ENCODE results near the gene NOB1.

Gene NOB1

GRCh38 chr16:69727916-69728270 is 26.8 kb downstream of the NOB1 start:
- TF ChIP-seq, protein P1, sequence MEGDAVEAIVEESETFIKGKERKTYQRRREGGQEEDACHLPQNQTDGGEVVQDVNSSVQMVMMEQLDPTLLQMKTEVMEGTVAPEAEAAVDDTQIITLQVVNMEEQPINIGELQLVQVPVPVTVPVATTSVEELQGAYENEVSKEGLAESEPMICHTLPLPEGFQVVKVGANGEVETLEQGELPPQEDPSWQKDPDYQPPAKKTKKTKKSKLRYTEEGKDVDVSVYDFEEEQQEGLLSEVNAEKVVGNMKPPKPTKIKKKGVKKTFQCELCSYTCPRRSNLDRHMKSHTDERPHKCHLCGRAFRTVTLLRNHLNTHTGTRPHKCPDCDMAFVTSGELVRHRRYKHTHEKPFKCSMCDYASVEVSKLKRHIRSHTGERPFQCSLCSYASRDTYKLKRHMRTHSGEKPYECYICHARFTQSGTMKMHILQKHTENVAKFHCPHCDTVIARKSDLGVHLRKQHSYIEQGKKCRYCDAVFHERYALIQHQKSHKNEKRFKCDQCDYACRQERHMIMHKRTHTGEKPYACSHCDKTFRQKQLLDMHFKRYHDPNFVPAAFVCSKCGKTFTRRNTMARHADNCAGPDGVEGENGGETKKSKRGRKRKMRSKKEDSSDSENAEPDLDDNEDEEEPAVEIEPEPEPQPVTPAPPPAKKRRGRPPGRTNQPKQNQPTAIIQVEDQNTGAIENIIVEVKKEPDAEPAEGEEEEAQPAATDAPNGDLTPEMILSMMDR (IDR thresholded peaks at IDR 0.05; ENCODE audit: control insufficient read depth, extremely low read depth, insufficient read depth): no peak
- DNase-seq (ENCODE audit: low read depth): no peak
- no peak overlapping the region for H3K4me3 ChIP-seq (ENCODE audit: low read depth, low read length)

DNA sequence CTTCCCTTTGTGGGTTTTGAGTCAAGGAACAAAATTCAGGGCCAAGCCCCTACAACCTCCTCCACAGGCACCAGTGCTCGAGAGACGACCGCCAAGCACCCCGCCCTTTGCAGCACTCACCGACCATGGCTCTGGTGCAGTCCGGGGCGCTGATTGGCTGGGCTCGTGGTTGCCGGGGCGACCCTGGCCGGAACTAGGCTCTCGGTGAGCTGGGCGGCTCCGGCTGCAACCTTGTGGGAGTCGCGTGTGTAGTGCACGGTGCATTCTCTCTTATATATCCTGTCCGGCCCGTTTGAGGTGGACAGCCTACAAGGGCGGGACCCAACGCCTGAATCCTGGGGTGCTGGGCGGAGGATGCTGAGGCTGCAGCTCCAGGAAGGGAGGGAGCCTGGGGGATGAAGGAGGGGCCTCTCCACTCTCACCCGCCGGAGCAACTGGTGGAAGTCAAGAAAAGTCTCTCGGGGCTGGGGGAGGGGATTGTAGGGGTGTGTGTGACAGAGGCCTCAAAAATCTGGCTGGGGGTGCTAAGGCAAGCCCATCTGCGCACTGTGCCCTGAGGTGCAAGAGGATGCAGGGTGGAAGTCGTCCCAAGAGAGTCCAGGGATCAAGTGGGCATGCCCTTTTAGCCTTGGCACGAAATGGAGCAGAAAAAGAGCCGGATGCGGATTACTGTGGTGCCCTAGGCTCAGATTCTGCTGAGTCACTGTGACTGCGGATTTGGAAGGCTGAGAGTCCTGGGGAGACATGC is 28.2 kb downstream of the NOB1 start, which contains the start of gene NQO1:
NQO1 (minus strand) TSS at position 248 of the 748 bp plus-strand sequence; CDS start at position 127, 121 bp downstream.
- H3K4me3 ChIP-seq (ENCODE audit: low read depth, low read length): peak within 1 kb of the TSS; percentile 65
- peak; percentile 85 for DNase-seq (ENCODE audit: low read depth)
- TF ChIP-seq, protein P1 (IDR thresholded peaks at IDR 0.05; ENCODE audit: control insufficient read depth, extremely low read depth, insufficient read depth): no peak

GRCh38 chr16:69725480-69726312 is 29.0 kb downstream of the NOB1 start:
- TF ChIP-seq, protein P1 (IDR thresholded peaks at IDR 0.05; ENCODE audit: control insufficient read depth, extremely low read depth, insufficient read depth): no peak
- DNase-seq (ENCODE audit: low read depth): no peak
- H3K4me3 ChIP-seq (ENCODE audit: low read depth, low read length): peak overlapping the region; percentile 65

- H3K4me3 ChIP-seq (ENCODE audit: low read depth, low read length): no peak overlapping the region; the same call in 1 of the 2 replicates
These were observed 29.7 kb downstream of the NOB1 start for GRCh38 chr16:69724981-69725479.

GRCh38 chr16:69724414-69724873 is 30.3 kb downstream of the NOB1 start:
- no peak for DNase-seq (ENCODE audit: low read depth)
- TF ChIP-seq, protein P1 (IDR thresholded peaks at IDR 0.05; ENCODE audit: control insufficient read depth, extremely low read depth, insufficient read depth): no peak
- no peak overlapping the region for H3K4me3 ChIP-seq (ENCODE audit: low read depth, low read length)

More at GRCh38 chr16:69724981-69725479, 29.7 kb downstream of the NOB1 start:
- TF ChIP-seq, protein P1 (IDR thresholded peaks at IDR 0.05; ENCODE audit: control insufficient read depth, extremely low read depth, insufficient read depth): no peak
- DNase-seq (ENCODE audit: low read depth): no peak

DNA sequence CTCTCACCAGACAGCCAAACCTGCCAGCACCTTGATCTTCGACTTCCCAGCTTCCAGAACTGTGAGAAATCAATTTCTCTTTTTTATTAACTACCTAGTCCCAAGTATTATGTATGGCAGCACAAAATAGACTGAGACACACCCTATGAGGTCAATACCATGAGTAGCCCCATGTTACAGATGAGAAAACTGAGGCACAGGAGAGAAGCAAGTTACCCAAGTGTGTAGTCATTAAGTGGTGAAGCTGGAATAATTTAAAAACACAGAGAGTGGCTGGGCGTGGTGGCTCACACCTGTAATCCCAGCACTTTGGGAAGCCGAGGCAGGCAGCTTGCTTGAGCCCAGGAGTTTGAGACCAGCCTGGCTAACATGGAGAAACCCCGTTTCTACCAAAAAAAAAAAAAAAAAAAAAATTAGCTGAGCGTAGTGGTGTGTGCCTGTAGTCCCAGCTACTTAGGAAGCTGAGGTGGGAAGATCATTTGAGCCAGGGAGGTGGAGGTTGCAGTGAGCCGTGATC is 33.2 kb downstream of the NOB1 start:
- TF ChIP-seq, protein P1 (IDR thresholded peaks at IDR 0.05; ENCODE audit: control insufficient read depth, extremely low read depth, insufficient read depth): no peak
- H3K4me3 ChIP-seq (ENCODE audit: low read depth, low read length): no peak overlapping the region
- DNase-seq (ENCODE audit: low read depth): no peak

Measured in LNCaP clone FGC (cell line).